CD4-positive, alpha-beta T cell treated with Interleukin-17A for 4 hours (primary cell): ENCODE data around the gene MUC6.

Experiments used
- DNase-seq: peaks from one replicate; pipeline ENCODE4 v3.0.0-alpha.2; 2020; ENCODE audit warnings: mixed read lengths

Gene MUC6

GRCh38 chr11:1036303-1036923 lies at the start of gene MUC6:
TSS of gene MUC6 (minus strand) at chr11:1036718. CDS start at chr11:1036655, 63 bp downstream.
- DNase-seq: no peak

- DNase-seq: no peak
Observed at GRCh38 chr11:1085440-1086170, 49.1 kb upstream of the MUC6 start.

- DNase-seq: no peak
Observed at GRCh38 chr11:1084561-1085439, 48.3 kb upstream of the MUC6 start.

- DNase-seq: no peak
Observed at GRCh38 chr11:1083621-1084551, 47.4 kb upstream of the MUC6 start.

- no peak for DNase-seq
Observed at GRCh38 chr11:1082728-1083620, 46.5 kb upstream of the MUC6 start.

GRCh38 chr11:1082346-1082727 lies 45.8 kb upstream of the MUC6 start:
- no peak for DNase-seq

GRCh38 chr11:1081601-1082311 lies 45.2 kb upstream of the MUC6 start:
- no peak for DNase-seq

GRCh38 chr11:1078191-1078601 lies 41.7 kb upstream of the MUC6 start:
- DNase-seq: no peak

- no peak for DNase-seq
Observed at GRCh38 chr11:1077417-1078119, 41.0 kb upstream of the MUC6 start.

GRCh38 chr11:1077033-1077416 lies 40.5 kb upstream of the MUC6 start:
- no peak for DNase-seq

- DNase-seq: no peak
Observed at GRCh38 chr11:1076061-1076665, 39.6 kb upstream of the MUC6 start.

- DNase-seq: no peak
Observed at GRCh38 chr11:1075341-1075911, 38.9 kb upstream of the MUC6 start.

- no peak for DNase-seq
Observed at GRCh38 chr11:1074244-1075221, 38.0 kb upstream of the MUC6 start, which contains the start of gene MUC2. TSS of gene MUC2 (plus strand) at chr11:1074874.

GRCh38 chr11:1073851-1074243 lies 37.3 kb upstream of the MUC6 start:
- DNase-seq: no peak

GRCh38 chr11:1073261-1073724 lies 36.8 kb upstream of the MUC6 start:
- no peak for DNase-seq

GRCh38 chr11:1072821-1073231 lies 36.3 kb upstream of the MUC6 start:
- no peak for DNase-seq

- DNase-seq: no peak
Observed at GRCh38 chr11:1072116-1072820, 35.8 kb upstream of the MUC6 start.
